Measurements from ENCODE around the gene HELQ.

Gene HELQ

GRCh38 chr4:83369831-83370639 lies 85.6 kb downstream of the HELQ start:
- TF ChIP-seq POLR2A (IDR thresholded peaks at IDR 0.05; ENCODE audit: low read depth, low read length) = no peak
- DNase-seq (ENCODE audit: insufficient read length, low spot score) = no peak
- FAIRE-seq = no peak

GRCh38 chr4:83364312-83364711 lies 91.3 kb downstream of the HELQ start:
- TF ChIP-seq POLR2A (IDR thresholded peaks at IDR 0.05; ENCODE audit: low read depth, low read length) = no peak
- FAIRE-seq (no peak), DNase-seq (ENCODE audit: insufficient read length, low spot score) (no peak)

- no peak for DNase-seq (ENCODE audit: insufficient read length, low spot score)
- no peak for FAIRE-seq
- TF ChIP-seq POLR2A (IDR thresholded peaks at IDR 0.05; ENCODE audit: low read depth, low read length) = no peak
Observed at GRCh38 chr4:83362492-83363329, 92.9 kb downstream of the HELQ start.

- DNase-seq (ENCODE audit: insufficient read length, low spot score) (no peak), FAIRE-seq (no peak)
- no peak for TF ChIP-seq POLR2A (IDR thresholded peaks at IDR 0.05; ENCODE audit: low read depth, low read length)
Observed at GRCh38 chr4:83361416-83362103, 94.1 kb downstream of the HELQ start.

GRCh38 chr4:83360018-83360417 lies 95.6 kb downstream of the HELQ start:
- no peak for DNase-seq (ENCODE audit: insufficient read length, low spot score)
- no peak for TF ChIP-seq POLR2A (IDR thresholded peaks at IDR 0.05; ENCODE audit: low read depth, low read length)
- FAIRE-seq = no peak

GRCh38 chr4:83358410-83358809 lies 97.2 kb downstream of the HELQ start:
- DNase-seq (ENCODE audit: insufficient read length, low spot score) = peak; percentile 35
- no peak for TF ChIP-seq POLR2A (IDR thresholded peaks at IDR 0.05; ENCODE audit: low read depth, low read length)
- FAIRE-seq = no peak
